AG04449 (cell line): ENCODE measurements around the gene PPM1H.

Source experiments
- CTCF ChIA-PET: fragments of 350-600 bp; formaldehyde crosslinking; extraction: SDS; loops from one replicate; lab custom pipeline; 2021; ENCODE audit warnings: antibody characterized with exemption; lab: Yijun Ruan, JAX
- POLR2A ChIA-PET: fragments of 400-600, 350-600 bp; formaldehyde crosslinking; extraction: SDS; loops from one replicate; lab custom pipeline; 2020; ENCODE audit warnings: antibody characterized with exemption, inconsistent platforms; lab: Yijun Ruan, JAX
- DNase-seq: peaks from one replicate; pipeline ENCODE4 v3.0.0-alpha.2; 2010; ENCODE audit warnings: low read depth, low spot score
- H3K4me3 ChIP-seq: 2 replicates; pipeline ENCODE4 v1.5.1; 2011; ENCODE audit warnings: low read depth, mild to moderate bottlenecking, control low read depth, low read length
- TF ChIP-seq, protein P1 (sequence below): IDR thresholded peaks from one replicate; pipeline ENCODE4 v1.5.1; 2011; ENCODE audit warnings: mild to moderate bottlenecking, moderate library complexity, low read length, control low read depth, inconsistent platforms; ENCODE audit not compliant: insufficient read depth; ENCODE audit errors: missing control alignments

The PPM1H gene

DNA sequence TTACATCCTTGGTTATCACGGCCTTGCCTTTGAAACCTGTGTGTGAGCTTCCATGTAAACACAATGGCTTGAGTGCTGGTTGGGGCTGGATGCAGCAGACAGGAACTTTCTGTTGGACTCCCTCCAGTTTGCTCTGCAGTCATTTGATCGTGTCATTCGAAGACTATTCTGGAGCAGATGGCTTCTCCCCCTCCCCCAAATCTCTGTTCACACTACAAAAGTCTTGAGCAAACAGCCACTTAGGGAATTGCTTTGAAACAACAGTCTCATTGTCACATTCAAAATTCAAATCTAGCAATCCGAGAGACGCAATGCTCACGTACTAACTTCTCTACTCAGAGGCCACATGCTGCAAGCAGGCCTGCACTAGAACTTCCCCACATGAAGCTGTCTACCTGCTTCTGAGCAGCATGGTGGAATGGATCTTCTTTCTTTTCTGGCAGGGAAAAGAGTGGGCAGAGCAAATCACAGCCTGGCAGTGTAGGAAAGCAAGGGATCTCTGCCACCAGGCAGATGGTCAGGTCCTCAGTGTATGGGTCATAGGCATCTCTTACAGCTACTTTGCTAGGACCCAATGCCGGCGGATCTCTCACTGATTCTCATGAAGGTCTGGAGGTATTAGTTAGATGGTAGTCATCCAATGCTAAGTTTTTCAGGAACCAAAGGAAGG, 214.2 kb downstream of the PPM1H start:
- POLR2A ChIA-PET, result interaction anchor here (1.0 to 1.1 kb wide), 2 partner anchors 18 to 117 kb away, joined by 3 read pairs; no protein-coding TSS in a partner anchor
- TF ChIP-seq, protein P1, sequence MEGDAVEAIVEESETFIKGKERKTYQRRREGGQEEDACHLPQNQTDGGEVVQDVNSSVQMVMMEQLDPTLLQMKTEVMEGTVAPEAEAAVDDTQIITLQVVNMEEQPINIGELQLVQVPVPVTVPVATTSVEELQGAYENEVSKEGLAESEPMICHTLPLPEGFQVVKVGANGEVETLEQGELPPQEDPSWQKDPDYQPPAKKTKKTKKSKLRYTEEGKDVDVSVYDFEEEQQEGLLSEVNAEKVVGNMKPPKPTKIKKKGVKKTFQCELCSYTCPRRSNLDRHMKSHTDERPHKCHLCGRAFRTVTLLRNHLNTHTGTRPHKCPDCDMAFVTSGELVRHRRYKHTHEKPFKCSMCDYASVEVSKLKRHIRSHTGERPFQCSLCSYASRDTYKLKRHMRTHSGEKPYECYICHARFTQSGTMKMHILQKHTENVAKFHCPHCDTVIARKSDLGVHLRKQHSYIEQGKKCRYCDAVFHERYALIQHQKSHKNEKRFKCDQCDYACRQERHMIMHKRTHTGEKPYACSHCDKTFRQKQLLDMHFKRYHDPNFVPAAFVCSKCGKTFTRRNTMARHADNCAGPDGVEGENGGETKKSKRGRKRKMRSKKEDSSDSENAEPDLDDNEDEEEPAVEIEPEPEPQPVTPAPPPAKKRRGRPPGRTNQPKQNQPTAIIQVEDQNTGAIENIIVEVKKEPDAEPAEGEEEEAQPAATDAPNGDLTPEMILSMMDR, result no peak
- H3K4me3 ChIP-seq, result no peak overlapping the region
- DNase-seq, result no peak
- CTCF ChIA-PET, result interaction anchor here (1.1 to 2.4 kb wide), 5 partner anchors 13 to 283 kb away, joined by 3 to 7 read pairs (median 4); no protein-coding TSS in a partner anchor

DNA sequence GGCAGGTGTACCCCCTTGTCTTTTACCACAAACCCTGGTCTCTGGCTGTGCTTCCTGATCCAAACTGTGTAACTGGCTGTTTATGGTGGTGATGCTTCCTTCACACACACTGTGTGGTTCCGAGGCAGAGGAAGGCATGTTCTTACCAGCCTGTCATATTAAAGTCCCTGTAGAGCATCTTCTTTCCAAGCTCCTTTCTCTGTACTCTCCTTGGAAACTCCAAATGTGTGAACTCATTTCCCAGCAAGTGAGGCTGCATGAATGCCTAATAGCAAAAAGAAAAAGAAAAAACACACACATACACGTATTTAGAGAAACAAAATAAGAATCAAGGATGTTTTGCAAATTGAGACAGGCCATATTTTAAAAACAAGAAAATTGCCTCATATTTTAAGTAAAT, 214.9 kb downstream of the PPM1H start:
- H3K4me3 ChIP-seq, result no peak overlapping the region
- POLR2A ChIA-PET, result interaction anchor here (1.0 to 1.1 kb wide), 2 partner anchors 17 to 116 kb away, joined by 3 read pairs; no protein-coding TSS in a partner anchor
- TF ChIP-seq, protein P1, result no peak
- DNase-seq, result no peak
- CTCF ChIA-PET, result interaction anchor here (0.8 to 2.4 kb wide), 6 partner anchors 12 to 282 kb away, joined by 4 to 7 read pairs (median 4); no protein-coding TSS in a partner anchor

DNA sequence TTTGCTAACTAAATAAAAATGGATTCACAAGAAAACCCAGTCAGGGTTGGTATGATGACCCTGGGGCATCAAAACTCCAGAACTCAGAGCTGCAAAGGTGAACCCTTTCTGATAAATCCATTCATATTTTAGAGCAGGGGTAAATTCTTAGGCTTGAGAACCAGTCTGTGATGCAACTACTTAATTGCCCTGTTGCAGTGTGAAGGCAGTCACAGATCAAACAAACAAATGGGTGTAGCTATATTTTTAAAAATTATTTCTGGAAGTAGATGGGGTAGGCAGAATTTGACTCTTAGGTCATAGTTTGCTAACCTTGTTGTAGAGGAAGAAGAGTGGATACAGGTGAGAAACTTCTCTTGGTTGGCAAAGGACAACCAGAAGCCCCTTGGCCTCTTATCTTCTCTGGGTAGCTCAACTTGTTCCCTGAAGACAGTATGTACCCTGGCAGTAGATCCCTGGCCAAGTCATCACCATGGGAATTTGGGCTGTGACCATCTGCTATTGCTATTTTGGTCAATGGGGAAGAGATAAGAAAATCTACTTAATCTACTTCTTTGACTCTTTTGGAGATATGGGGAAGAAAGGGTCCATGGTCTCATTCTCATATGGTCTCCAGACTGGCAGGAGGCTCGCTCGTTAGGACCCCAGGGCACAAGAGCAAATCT, 216.1 kb downstream of the PPM1H start:
- H3K4me3 ChIP-seq, result no peak overlapping the region
- TF ChIP-seq, protein P1, result no peak
- CTCF ChIA-PET, result interaction anchor here (1.4 to 1.7 kb wide), 2 partner anchors 13 to 21 kb away, joined by 3 to 5 read pairs; no protein-coding TSS in a partner anchor
- DNase-seq, result no peak
- POLR2A ChIA-PET, result interaction anchor here (1.2 kb wide), 1 partner anchor 15 kb away, joined by 3 read pairs; no protein-coding TSS in a partner anchor

DNA sequence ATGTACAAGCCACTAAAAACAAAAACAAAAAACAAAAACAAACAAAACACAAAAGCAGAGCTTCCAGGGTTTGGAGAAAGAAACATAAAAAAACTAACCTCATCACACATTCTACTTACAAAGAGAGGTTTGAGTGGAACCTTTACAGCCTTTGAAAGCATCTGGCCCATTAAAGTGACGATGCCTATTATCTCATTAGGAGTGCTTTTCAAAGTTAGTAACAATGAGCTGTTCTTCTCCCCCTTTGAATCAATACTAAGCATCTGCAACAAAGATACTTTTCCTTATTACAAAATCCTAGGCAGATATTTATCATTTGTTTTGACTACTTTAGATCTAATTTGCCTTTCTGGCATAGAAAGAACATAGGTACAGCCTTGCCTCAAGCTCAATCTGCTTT, 217.3 kb downstream of the PPM1H start:
- TF ChIP-seq, protein P1, result no peak
- POLR2A ChIA-PET, result interaction anchor here (0.7 kb wide), 1 partner anchor 67 kb away, joined by 3 read pairs; no protein-coding TSS in a partner anchor
- DNase-seq, result no peak
- CTCF ChIA-PET, result interaction anchor here (1.3 to 1.4 kb wide), 2 partner anchors 12 to 77 kb away, joined by 3 to 8 read pairs; no protein-coding TSS in a partner anchor
- H3K4me3 ChIP-seq, result no peak overlapping the region

DNA sequence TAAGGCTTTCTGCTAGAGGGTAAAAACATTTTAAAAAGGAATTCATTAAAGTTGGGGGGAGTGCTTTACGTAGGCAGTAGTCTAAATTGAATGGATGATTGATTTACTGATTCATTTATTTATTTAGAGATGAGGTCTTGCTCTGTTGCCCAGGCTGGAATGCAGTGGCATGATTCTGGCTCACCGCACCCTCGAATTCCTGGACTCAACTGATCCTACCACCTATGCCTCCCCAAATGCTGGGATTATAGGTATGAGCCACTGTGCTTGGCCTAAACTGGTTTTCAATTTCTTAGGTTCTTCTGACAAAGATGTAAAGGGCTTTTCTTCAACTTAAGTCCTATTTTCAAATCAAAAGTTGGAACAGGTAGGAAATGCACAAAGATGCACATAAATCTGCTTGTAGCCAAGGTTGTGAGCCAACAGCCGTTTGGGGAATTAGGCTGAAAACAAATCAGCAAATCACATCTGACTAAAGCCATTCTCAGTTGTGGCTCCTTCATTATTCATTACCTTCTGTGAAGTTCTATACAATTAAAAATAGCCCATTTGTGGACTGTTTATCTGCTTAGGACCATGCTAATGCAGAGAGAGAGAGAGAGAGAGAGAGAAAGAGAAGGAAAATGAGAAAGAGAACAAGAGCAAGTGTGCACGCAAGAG, 218.0 kb downstream of the PPM1H start:
- TF ChIP-seq, protein P1, result no peak
- CTCF ChIA-PET, result interaction anchor here (1.3 kb wide), 1 partner anchor 78 kb away, joined by 8 read pairs; no protein-coding TSS in a partner anchor
- POLR2A ChIA-PET, result interaction anchor here (0.7 kb wide), 1 partner anchor 68 kb away, joined by 3 read pairs; no protein-coding TSS in a partner anchor
- no peak overlapping the region for H3K4me3 ChIP-seq
- no peak for DNase-seq
